ENCODE results near the gene PLEKHG4B.
"Not testable (repeated sequence)": the region's sequence is repeated elsewhere in the genome, so short reads cannot be mapped to it uniquely, and the experiment has no call there.

The PLEKHG4B gene

GRCh38 chr5:94113-94892 lies 2.3 kb downstream of the PLEKHG4B start:
- DNase-seq (ENCODE audit: low read depth in 2 of 2), result no peak

GRCh38 chr5:95241-95980 lies 3.4 kb downstream of the PLEKHG4B start:
- no peak for DNase-seq (ENCODE audit: low read depth in 2 of 2)

GRCh38 chr5:96976-97660 lies 5.2 kb downstream of the PLEKHG4B start:
- no peak for DNase-seq (ENCODE audit: low read depth in 2 of 2)

GRCh38 chr5:99815-100214 lies 7.8 kb downstream of the PLEKHG4B start:
- DNase-seq (ENCODE audit: low read depth in 2 of 2), result no peak

- DNase-seq (ENCODE audit: low read depth in 2 of 2), result no peak
Observed at GRCh38 chr5:102411-103043, 10.6 kb downstream of the PLEKHG4B start.

GRCh38 chr5:104106-104505 lies 12.1 kb downstream of the PLEKHG4B start:
- DNase-seq (ENCODE audit: low read depth in 2 of 2), result not testable (repeated sequence)

GRCh38 chr5:104778-105296 lies 12.9 kb downstream of the PLEKHG4B start:
- no peak for DNase-seq (ENCODE audit: low read depth in 2 of 2)

GRCh38 chr5:105504-106070 lies 13.6 kb downstream of the PLEKHG4B start:
- DNase-seq (ENCODE audit: low read depth in 2 of 2), result no peak

- DNase-seq (ENCODE audit: low read depth in 2 of 2), result no peak
Observed at GRCh38 chr5:106587-106986, 14.6 kb downstream of the PLEKHG4B start.

- no peak for DNase-seq (ENCODE audit: low read depth in 2 of 2)
Observed at GRCh38 chr5:107526-107925, 15.6 kb downstream of the PLEKHG4B start.

- DNase-seq (ENCODE audit: low read depth in 2 of 2), result no peak
Observed at GRCh38 chr5:109826-110225, 17.9 kb downstream of the PLEKHG4B start.

- DNase-seq (ENCODE audit: low read depth in 2 of 2), result no peak
Observed at GRCh38 chr5:110270-110888, 18.4 kb downstream of the PLEKHG4B start.

- DNase-seq (ENCODE audit: low read depth in 2 of 2), result no peak
Observed at GRCh38 chr5:111171-111570, 19.2 kb downstream of the PLEKHG4B start.

- no peak for DNase-seq (ENCODE audit: low read depth in 2 of 2)
Observed at GRCh38 chr5:119486-120097, 27.6 kb downstream of the PLEKHG4B start.

- DNase-seq (ENCODE audit: low read depth in 2 of 2), result no peak
Observed at GRCh38 chr5:121432-121831, 29.5 kb downstream of the PLEKHG4B start.

GRCh38 chr5:125815-126214 lies 33.8 kb downstream of the PLEKHG4B start:
- DNase-seq (ENCODE audit: low read depth in 2 of 2), result no peak

- DNase-seq (ENCODE audit: low read depth in 2 of 2), result no peak
Observed at GRCh38 chr5:126806-127205, 34.8 kb downstream of the PLEKHG4B start.

GRCh38 chr5:127886-128285 lies 35.9 kb downstream of the PLEKHG4B start:
- DNase-seq (ENCODE audit: low read depth in 2 of 2), result no peak

- DNase-seq (ENCODE audit: low read depth in 2 of 2), result no peak
Observed at GRCh38 chr5:128446-128845, 36.5 kb downstream of the PLEKHG4B start.

GRCh38 chr5:129148-129547 lies 37.2 kb downstream of the PLEKHG4B start:
- no peak for DNase-seq (ENCODE audit: low read depth in 2 of 2)

GRCh38 chr5:129820-130219 lies 37.9 kb downstream of the PLEKHG4B start:
- no peak for DNase-seq (ENCODE audit: low read depth in 2 of 2)
